ENCODE measurements around the gene MON1B.

DNA sequence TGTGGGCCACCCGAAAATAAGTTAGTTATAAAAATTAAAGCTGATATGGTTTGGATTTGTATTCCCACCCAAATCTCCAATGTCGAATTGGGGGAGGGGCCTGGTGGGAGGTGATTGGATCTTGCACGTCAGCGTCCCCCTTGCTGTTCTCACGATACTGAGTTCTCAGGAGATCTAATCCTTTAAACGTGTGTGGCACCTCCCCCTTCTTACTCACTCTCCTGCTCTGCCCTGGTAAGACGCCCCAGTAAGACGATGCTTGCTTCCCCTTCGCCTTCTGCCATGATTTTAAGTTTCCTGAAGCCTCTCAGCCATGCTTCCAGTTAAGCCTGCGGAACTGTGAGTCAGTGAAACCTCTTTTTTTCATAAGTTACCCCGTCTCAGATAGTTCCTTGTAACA is 43.6 kb downstream of the MON1B start:
- TF ChIP-seq, protein P1, sequence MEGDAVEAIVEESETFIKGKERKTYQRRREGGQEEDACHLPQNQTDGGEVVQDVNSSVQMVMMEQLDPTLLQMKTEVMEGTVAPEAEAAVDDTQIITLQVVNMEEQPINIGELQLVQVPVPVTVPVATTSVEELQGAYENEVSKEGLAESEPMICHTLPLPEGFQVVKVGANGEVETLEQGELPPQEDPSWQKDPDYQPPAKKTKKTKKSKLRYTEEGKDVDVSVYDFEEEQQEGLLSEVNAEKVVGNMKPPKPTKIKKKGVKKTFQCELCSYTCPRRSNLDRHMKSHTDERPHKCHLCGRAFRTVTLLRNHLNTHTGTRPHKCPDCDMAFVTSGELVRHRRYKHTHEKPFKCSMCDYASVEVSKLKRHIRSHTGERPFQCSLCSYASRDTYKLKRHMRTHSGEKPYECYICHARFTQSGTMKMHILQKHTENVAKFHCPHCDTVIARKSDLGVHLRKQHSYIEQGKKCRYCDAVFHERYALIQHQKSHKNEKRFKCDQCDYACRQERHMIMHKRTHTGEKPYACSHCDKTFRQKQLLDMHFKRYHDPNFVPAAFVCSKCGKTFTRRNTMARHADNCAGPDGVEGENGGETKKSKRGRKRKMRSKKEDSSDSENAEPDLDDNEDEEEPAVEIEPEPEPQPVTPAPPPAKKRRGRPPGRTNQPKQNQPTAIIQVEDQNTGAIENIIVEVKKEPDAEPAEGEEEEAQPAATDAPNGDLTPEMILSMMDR (IDR thresholded peaks at IDR 0.05) = no peak
- no peak for TF ChIP-seq POLR2A (IDR thresholded peaks at IDR 0.05)

Measured in right lobe of liver (tissue), 4 donors.